ENCODE results near the gene SKP1.

The SKP1 gene

GRCh38 chr5:134130239-134130945 lies 46.4 kb downstream of the SKP1 start:
- H3K36me3 ChIP-seq: peaks cover 33% of the 10 kb centered on the region
- H3K27ac ChIP-seq: no peak overlapping the region
- no peaks in the 10 kb centered on the region for H3K27me3 ChIP-seq
- TF ChIP-seq CTCF (IDR thresholded peaks at IDR 0.05): no peak
- H3K4me1 ChIP-seq (ENCODE audit: control insufficient read depth in 1 of 2, insufficient read depth in 1 of 2, low read depth in 1 of 2, low read length in 1 of 2): no peaks in the 10 kb centered on the region
- no peak overlapping the region for H3K4me3 ChIP-seq (ENCODE audit: low read depth in 1 of 2, low read length in 1 of 2)
- H3K9me3 ChIP-seq: no peaks in the 10 kb centered on the region

GRCh38 chr5:134129411-134130238 lies 47.1 kb downstream of the SKP1 start:
- H3K27me3 ChIP-seq: no peaks in the 10 kb centered on the region
- H3K4me1 ChIP-seq (ENCODE audit: control insufficient read depth in 1 of 2, insufficient read depth in 1 of 2, low read depth in 1 of 2, low read length in 1 of 2): no peaks in the 10 kb centered on the region
- peaks cover 26% of the 10 kb centered on the region for H3K36me3 ChIP-seq
- H3K4me3 ChIP-seq (ENCODE audit: low read depth in 1 of 2, low read length in 1 of 2): no peak overlapping the region
- no peak for TF ChIP-seq CTCF (IDR thresholded peaks at IDR 0.05)
- no peak overlapping the region for H3K27ac ChIP-seq
- no peaks in the 10 kb centered on the region for H3K9me3 ChIP-seq

GRCh38 chr5:134128648-134128995 lies 48.1 kb downstream of the SKP1 start:
- no peak for TF ChIP-seq CTCF (IDR thresholded peaks at IDR 0.05)
- Histone ChIP-seq H3K27me3 (no peaks in the 10 kb centered on the region), H3K36me3 (peaks cover 19% of the 10 kb centered on the region), H3K4me3 (ENCODE audit: low read depth in 1 of 2, low read length in 1 of 2) (no peak overlapping the region), H3K4me1 (ENCODE audit: control insufficient read depth in 1 of 2, insufficient read depth in 1 of 2, low read depth in 1 of 2, low read length in 1 of 2) (no peaks in the 10 kb centered on the region), H3K27ac (no peak overlapping the region), H3K9me3 (no peaks in the 10 kb centered on the region)

DNA sequence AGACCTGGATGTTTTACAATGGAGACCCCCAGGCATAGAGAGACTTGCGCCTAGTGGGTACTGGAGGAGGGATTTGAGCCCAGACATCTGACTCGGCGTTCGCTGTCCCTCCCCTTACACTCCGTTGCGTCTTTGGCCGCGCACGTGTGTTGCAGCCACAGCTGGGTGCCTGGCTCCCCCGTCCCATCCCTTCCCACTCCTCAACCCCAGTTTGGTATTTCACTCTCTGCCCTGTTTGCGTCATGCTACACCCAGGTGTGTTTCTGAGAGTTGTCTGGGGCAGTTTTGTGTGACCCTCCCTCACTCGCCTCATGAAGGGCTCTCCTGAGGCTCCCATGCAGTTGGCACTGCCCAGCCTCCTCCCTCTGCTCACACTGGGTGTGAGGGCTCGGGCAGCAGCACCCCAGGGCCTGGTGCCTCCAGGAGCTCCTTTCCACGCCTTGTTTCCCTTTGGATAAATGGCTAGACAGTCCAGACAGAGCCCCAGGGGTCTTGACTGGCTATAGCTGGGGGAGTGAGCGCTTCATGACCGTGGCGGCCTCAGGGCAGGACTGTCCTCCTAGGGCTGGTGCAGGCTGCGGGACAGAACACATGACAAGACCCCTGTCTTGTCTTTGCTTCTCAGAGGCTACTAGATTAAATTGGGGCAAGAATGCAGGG lies 48.6 kb downstream of the SKP1 start:
- H3K4me3 ChIP-seq (ENCODE audit: low read depth in 1 of 2, low read length in 1 of 2): no peak overlapping the region
- peaks cover 18% of the 10 kb centered on the region for H3K36me3 ChIP-seq
- H3K27me3 ChIP-seq: no peaks in the 10 kb centered on the region
- H3K9me3 ChIP-seq: no peaks in the 10 kb centered on the region
- TF ChIP-seq CTCF (IDR thresholded peaks at IDR 0.05): no peak
- no peaks in the 10 kb centered on the region for H3K4me1 ChIP-seq (ENCODE audit: control insufficient read depth in 1 of 2, insufficient read depth in 1 of 2, low read depth in 1 of 2, low read length in 1 of 2)
- no peak overlapping the region for H3K27ac ChIP-seq

DNA sequence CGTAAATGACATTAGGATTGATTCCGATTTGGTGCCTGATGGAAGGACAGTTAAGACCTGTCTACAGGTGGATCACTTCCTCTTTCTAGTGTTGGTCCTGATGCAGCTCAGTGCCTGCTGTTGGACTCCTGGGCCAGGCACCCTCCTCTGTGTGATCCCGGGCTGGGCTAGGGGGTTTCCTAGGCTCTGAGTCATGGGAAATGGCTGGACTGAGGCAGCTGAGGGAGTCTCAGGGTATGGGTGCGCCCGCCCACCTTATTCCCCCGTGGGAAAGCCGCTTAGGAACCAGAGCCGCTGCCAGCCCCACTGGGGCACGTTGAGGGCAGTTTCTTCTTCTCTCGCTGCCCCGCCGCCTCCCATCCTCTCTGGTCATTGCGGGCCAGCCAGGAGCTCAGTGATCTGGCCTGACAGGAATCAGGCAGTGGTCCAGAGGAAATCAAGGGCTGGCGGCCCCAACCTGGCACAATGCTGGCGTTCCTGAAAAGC lies 49.3 kb downstream of the SKP1 start:
- no peak for TF ChIP-seq CTCF (IDR thresholded peaks at IDR 0.05)
- H3K27ac ChIP-seq: no peak overlapping the region
- H3K27me3 ChIP-seq: no peaks in the 10 kb centered on the region
- H3K9me3 ChIP-seq: no peaks in the 10 kb centered on the region
- H3K4me3 ChIP-seq (ENCODE audit: low read depth in 1 of 2, low read length in 1 of 2): no peak overlapping the region
- H3K4me1 ChIP-seq (ENCODE audit: control insufficient read depth in 1 of 2, insufficient read depth in 1 of 2, low read depth in 1 of 2, low read length in 1 of 2): no peaks in the 10 kb centered on the region
- peaks cover 14% of the 10 kb centered on the region for H3K36me3 ChIP-seq

Data from neutrophil (primary cell).